Endothelial cell of umbilical vein (primary cell): Measurements from ENCODE around the gene AK4.

ENCODE experiments used
- GATA2 ChIP-seq: IDR thresholded peaks from 2 replicates; pipeline ENCODE4 v1.7.0; 2011; ENCODE audit warnings: low read depth, mild to moderate bottlenecking, moderate library complexity, mixed read lengths, low read length; ENCODE audit not compliant: insufficient read length, insufficient read depth
- JUN ChIP-seq: IDR thresholded peaks from 2 replicates; pipeline ENCODE4 v1.6.1; 2011; ENCODE audit warnings: borderline replicate concordance, low read depth; ENCODE audit not compliant: insufficient read length, insufficient read depth
- TF ChIP-seq, protein P1 (sequence below), 2 donors: IDR thresholded peaks; 1 replicate in 1 of 2; 2 replicates in 1 of 2; pipeline ENCODE4 v1.5.1; 2011; ENCODE audit warnings: low read length in 2 of 2, mild to moderate bottlenecking in 2 of 2, moderate library complexity in 2 of 2, control low read depth in 1 of 2, inconsistent platforms in 1 of 2, low read depth in 1 of 2; ENCODE audit not compliant: insufficient read depth in 1 of 2; ENCODE audit errors: extremely low read depth in 1 of 2

DNA sequence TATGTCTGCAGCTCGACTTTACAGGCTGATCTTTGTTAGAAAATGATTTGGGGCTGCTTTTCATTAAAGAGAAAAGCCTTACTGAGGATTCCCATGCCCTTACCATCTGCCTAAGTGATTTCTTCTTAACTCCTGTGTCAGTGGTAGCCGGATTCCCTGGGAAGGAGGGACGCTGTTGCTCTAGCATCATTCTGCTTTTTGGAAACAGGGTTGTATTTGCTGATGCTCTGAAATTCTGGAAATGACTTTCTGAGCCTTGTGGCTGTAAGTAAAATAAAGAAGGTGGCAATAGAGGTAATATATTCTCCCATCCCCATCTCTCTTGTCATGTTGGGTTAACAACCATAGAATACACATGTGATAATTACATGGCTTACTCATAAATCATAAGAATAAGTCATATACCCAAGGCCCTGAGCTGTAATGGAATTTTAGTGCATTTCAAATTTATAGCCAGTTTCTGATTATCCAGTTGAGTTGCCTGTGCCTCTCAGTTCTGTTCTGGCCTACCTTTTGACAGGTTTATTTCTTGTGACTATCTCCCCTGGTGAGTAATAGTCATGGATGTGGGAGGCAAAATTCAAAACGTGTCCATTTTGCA, 74.4 kb downstream of the AK4 start:
- TF ChIP-seq JUN (no peak), GATA2 (no peak)
- TF ChIP-seq, protein P1, sequence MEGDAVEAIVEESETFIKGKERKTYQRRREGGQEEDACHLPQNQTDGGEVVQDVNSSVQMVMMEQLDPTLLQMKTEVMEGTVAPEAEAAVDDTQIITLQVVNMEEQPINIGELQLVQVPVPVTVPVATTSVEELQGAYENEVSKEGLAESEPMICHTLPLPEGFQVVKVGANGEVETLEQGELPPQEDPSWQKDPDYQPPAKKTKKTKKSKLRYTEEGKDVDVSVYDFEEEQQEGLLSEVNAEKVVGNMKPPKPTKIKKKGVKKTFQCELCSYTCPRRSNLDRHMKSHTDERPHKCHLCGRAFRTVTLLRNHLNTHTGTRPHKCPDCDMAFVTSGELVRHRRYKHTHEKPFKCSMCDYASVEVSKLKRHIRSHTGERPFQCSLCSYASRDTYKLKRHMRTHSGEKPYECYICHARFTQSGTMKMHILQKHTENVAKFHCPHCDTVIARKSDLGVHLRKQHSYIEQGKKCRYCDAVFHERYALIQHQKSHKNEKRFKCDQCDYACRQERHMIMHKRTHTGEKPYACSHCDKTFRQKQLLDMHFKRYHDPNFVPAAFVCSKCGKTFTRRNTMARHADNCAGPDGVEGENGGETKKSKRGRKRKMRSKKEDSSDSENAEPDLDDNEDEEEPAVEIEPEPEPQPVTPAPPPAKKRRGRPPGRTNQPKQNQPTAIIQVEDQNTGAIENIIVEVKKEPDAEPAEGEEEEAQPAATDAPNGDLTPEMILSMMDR (IDR thresholded peaks at IDR 0.05; ENCODE audit: extremely low read depth in 1 of 2, insufficient read depth in 1 of 2, low read depth in 1 of 2, low read length in 2 of 2): no peak
